Heart left ventricle (tissue), 13 donors: ENCODE measurements around the gene RGS5.

ENCODE experiments used
- POLR2A ChIP-seq, 2 donors: fragments of 450-650 bp; IDR thresholded peaks; one replicate each; pipeline ENCODE4 v1.6.1; 2017; ENCODE audit warnings: antibody characterized with exemption in 2 of 2, mild to moderate bottlenecking in 2 of 2, moderate library complexity in 2 of 2
- TF ChIP-seq, protein P1 (sequence below), 12 donors: fragments of 200-600 bp; sonication (generic) in 4 of 12; IDR thresholded peaks; one replicate each; pipeline versions ENCODE4 v1.5.0 to v1.8.0; 2018 to 2022; ENCODE audit warnings: antibody characterized with exemption in 12 of 12, mild to moderate bottlenecking in 5 of 12
- donor health status: ischemic (EF 13 %, LVEDD 7.1; RV severe dilation, severe dysfunction).
- donor health status: DM: no; HTN: yes; CAD: no.
- donor health status: DM: no; HTN: no; CAD: no.
- donor health status: ischemic (EF 25% LVEDD 6.9; RV normal size, moderate dysfunction).
- donor health status: ischemic (EF 25% LVEDD 5.7; RV mildly dilated, moderate dysfunction).
- donor health status: ischemic (EF 35%, LVEDD 5.7; RV mildly dilated, moderate dysfunction).
- donor health status: nonischemic (EF 11% LVEDD 7.7; RV severe dilation, severe dysfunction).
- donor health status: DM: yes; HTN: yes; CAD: no.
- donor health status: PGD.
- donor health status: ischemic (EF 29% LVEDD 5.4; RV normal size, mild dysfunction).
- donor health status: nonischemic (EF 23%, LVEDD 6.1; RV moderate dilation, normal function).

DNA sequence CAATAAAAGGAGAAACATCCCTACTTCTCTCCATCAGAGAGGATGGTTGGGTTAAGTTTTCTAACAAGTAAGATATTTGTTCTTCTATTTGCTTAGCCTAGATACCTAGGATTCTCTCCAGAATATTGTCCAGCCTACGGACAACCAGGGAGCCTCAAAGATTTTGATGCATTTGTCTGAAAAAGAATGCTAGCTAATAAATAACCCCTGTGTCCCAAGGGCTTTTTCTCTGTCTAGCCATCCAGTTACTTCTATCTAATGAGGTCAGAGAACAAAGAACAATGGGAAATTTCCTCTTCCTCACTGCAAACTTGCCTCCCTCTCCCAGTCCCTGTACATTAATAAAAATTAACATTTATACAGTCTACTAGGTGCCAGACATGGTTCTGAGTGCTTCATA, 810 bp downstream of the RGS5 start:
- TF ChIP-seq, protein P1, sequence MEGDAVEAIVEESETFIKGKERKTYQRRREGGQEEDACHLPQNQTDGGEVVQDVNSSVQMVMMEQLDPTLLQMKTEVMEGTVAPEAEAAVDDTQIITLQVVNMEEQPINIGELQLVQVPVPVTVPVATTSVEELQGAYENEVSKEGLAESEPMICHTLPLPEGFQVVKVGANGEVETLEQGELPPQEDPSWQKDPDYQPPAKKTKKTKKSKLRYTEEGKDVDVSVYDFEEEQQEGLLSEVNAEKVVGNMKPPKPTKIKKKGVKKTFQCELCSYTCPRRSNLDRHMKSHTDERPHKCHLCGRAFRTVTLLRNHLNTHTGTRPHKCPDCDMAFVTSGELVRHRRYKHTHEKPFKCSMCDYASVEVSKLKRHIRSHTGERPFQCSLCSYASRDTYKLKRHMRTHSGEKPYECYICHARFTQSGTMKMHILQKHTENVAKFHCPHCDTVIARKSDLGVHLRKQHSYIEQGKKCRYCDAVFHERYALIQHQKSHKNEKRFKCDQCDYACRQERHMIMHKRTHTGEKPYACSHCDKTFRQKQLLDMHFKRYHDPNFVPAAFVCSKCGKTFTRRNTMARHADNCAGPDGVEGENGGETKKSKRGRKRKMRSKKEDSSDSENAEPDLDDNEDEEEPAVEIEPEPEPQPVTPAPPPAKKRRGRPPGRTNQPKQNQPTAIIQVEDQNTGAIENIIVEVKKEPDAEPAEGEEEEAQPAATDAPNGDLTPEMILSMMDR (IDR thresholded peaks at IDR 0.05), result no peak
- no peak for TF ChIP-seq POLR2A (IDR thresholded peaks at IDR 0.05)
